Kidney (tissue), 14 donors: ENCODE data around the gene ZBTB16. TPM values are rescaled to one million over a fixed set of nuclear protein-coding genes. Genes with fewer than 3 reads are reported as not detected.

Experiments used
- DNase-seq, 5 donors: peaks; one replicate each; pipeline ENCODE4 v3.0.0-alpha.2; 2013 to 2020
- FAIRE-seq: peaks from 2 replicates; lab custom pipeline; 2012; peaks lifted over from hg19 to GRCh38; lab: Jason Lieb, UNC
- H3K27ac ChIP-seq, 2 donors: one replicate each; pipeline ENCODE4 v1.7.0; 2013; ENCODE audit warnings: low read depth in 2 of 2, low read length in 2 of 2, inconsistent platforms in 1 of 2
- H3K27me3 ChIP-seq: one replicate; pipeline ENCODE4 v1.7.1; 2013; ENCODE audit warnings: low read length, inconsistent platforms; ENCODE audit not compliant: control insufficient read depth, insufficient read depth
- H3K36me3 ChIP-seq, 3 donors: one replicate each; pipeline versions ENCODE4 v1.7.0 to v1.7.1; 2013; ENCODE audit warnings: low read length in 3 of 3, control low read depth in 1 of 3, inconsistent platforms in 1 of 3; ENCODE audit not compliant: insufficient read depth in 3 of 3, control insufficient read depth in 2 of 3
- H3K4me1 ChIP-seq, 3 donors: one replicate each; pipeline versions ENCODE4 v1.7.0 to v1.7.1; 2013; ENCODE audit warnings: low read length in 3 of 3, inconsistent platforms in 1 of 3, low read depth in 1 of 3; ENCODE audit not compliant: control insufficient read depth in 2 of 3, insufficient read depth in 2 of 3
- H3K4me3 ChIP-seq, 3 donors: one replicate each; pipeline versions ENCODE4 v1.7.0 to v1.8.1; 2013; ENCODE audit warnings: low read length in 3 of 3, control low read depth in 1 of 3, inconsistent platforms in 1 of 3
- H3K9ac ChIP-seq, 3 donors: one replicate each; pipeline versions ENCODE4 v1.7.0 to v1.7.1; 2013; ENCODE audit warnings: low read length in 3 of 3, control low read depth in 1 of 3, inconsistent platforms in 1 of 3
- H3K9me3 ChIP-seq, 3 donors: one replicate each; pipeline versions ENCODE4 v1.7.0 to v1.7.1; 2013; ENCODE audit warnings: low read length in 3 of 3, control low read depth in 1 of 3, inconsistent platforms in 1 of 3; ENCODE audit not compliant: control insufficient read depth in 2 of 3, insufficient read depth in 1 of 3
- intact Hi-C: fragments of 100-400 bp; cut with DNase I; formaldehyde crosslinking; loops from one replicate; pipeline ENCODE4 v1.11.1; 2022
- polyA plus RNA-seq: library from polyadenylated mRNA; stranded (reverse); fragments of 350-450 nt; fragmentation: Illumina TruSeq; extraction: RNeasy Lipid Tissue Mini Kit (QIAGEN cat#74804); gene quantifications from one replicate; pipeline ENCODE4 v1.2.3, GENCODE V29; 2014; ENCODE audit warnings: low read depth, low replicate concordance; ENCODE audit not compliant: insufficient read depth
- total RNA-seq: library from RNA; stranded (reverse); fragmentation: NEBNext Ultra II Directional; extraction: Animal tissue kit (Norgen Biotek cat#: 25700); gene quantifications from one replicate; pipeline ENCODE4 v1.2.1, GENCODE V29; 2021
- TF ChIP-seq, protein P1 (sequence below): IDR thresholded peaks from 3 replicates; pipeline ENCODE4 v1.5.1; 2012; ENCODE audit warnings: mild to moderate bottlenecking, moderate library complexity, borderline replicate concordance; ENCODE audit not compliant: insufficient read depth; ENCODE audit errors: extremely low read depth
- donor health status: control.
- donor health status: control.
- donor health status: control.
- donor health status: control.
- donor health status: control.
- donor health status: DM: yes; HTN: yes; CAD: no.
- donor health status: Normal renal cell carcinoma (clear cell type).

The ZBTB16 gene
- total and polyA plus RNA-seq, 2 donors from 2014 or later = 2.5 to 126 TPM

GRCh38 chr11:114097832-114098231, 38.3 kb downstream of the ZBTB16 start:
- Histone ChIP-seq H3K9ac (no peak overlapping the region), H3K27ac (no peak overlapping the region), H3K4me1 (peaks cover 4 to 5% (median 4%) of the 10 kb centered on the region in 3 donors), H3K36me3 (peaks cover 0 to 4% (median 0%) of the 10 kb centered on the region in 3 donors), H3K4me3 (no peak overlapping the region), H3K9me3 (no peaks in the 10 kb centered on the region), H3K27me3 (no peaks in the 10 kb centered on the region)
- intact Hi-C loops = no loop called here
- no peak for FAIRE-seq
- no peak for DNase-seq
- TF ChIP-seq, protein P1, sequence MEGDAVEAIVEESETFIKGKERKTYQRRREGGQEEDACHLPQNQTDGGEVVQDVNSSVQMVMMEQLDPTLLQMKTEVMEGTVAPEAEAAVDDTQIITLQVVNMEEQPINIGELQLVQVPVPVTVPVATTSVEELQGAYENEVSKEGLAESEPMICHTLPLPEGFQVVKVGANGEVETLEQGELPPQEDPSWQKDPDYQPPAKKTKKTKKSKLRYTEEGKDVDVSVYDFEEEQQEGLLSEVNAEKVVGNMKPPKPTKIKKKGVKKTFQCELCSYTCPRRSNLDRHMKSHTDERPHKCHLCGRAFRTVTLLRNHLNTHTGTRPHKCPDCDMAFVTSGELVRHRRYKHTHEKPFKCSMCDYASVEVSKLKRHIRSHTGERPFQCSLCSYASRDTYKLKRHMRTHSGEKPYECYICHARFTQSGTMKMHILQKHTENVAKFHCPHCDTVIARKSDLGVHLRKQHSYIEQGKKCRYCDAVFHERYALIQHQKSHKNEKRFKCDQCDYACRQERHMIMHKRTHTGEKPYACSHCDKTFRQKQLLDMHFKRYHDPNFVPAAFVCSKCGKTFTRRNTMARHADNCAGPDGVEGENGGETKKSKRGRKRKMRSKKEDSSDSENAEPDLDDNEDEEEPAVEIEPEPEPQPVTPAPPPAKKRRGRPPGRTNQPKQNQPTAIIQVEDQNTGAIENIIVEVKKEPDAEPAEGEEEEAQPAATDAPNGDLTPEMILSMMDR = no peak

GRCh38 chr11:114098927-114099326, 39.4 kb downstream of the ZBTB16 start:
- no peak overlapping the region for H3K9ac ChIP-seq
- FAIRE-seq (no peak), DNase-seq (no peak)
- no peaks in the 10 kb centered on the region for H3K27me3 ChIP-seq
- TF ChIP-seq, protein P1 = no peak
- H3K9me3 ChIP-seq = no peaks in the 10 kb centered on the region
- intact Hi-C loops = no loop called here
- H3K36me3 ChIP-seq = no peaks in the 10 kb centered on the region
- peaks cover 4 to 8% (median 5%) of the 10 kb centered on the region in 3 donors for H3K4me1 ChIP-seq
- no peak overlapping the region for H3K27ac ChIP-seq
- H3K4me3 ChIP-seq = no peak overlapping the region

DNA sequence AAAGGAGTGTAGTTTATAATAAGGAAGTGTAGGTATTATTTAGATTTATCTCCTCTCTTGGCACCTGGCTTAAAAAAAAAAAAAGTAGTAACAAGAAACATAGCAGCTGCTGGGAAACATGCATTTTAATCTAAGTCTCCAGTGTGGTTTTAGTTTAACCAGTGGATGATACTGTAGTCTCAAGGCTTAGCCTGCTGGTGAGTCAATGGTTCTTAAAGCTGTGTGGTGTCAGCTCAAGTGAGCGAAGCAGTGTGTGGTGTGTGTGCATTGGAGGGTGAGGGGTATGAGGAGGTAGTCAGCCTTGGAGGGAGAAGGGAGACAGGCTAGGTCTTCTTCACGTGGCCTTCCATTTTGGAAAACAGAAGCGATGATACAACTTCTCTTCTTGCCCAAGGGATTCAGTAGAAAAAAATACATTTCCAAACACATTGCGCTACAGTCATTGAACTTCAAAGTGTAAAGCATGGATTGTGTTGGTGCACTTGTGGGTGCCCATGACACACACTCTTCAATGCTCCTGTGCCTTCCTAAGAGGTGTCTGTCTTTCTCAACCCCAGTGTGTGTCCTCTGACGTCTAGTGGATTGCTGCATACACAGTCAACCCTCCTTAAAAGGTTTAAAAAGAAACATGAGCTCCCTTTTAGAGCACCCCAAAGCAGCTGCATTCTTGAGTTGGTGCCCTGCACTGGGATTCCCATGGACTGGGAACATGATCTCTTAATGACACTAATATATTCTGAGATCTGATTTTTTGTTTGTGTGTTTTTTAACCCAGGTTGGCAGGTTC, 40.1 kb downstream of the ZBTB16 start:
- H3K9me3 ChIP-seq = no peaks in the 10 kb centered on the region
- FAIRE-seq (peak; percentile 38), DNase-seq (peak in 1 of 5 donors; percentile 24)
- H3K27ac ChIP-seq = no peak overlapping the region
- no peaks in the 10 kb centered on the region for H3K27me3 ChIP-seq
- H3K4me1 ChIP-seq = peaks cover 4 to 8% (median 5%) of the 10 kb centered on the region in 3 donors
- H3K9ac ChIP-seq = no peak overlapping the region
- no peaks in the 10 kb centered on the region for H3K36me3 ChIP-seq
- intact Hi-C loops = no loop called here
- TF ChIP-seq, protein P1 = no peak
- H3K4me3 ChIP-seq = no peak overlapping the region
